Adrenal gland (tissue), 12 donors: Measurements from ENCODE around the gene CRTC1. TPM values are rescaled to one million over a fixed set of nuclear protein-coding genes. Genes with fewer than 3 reads are reported as not detected.
A peak's percentile ranks its signal among the peaks of the same experiment; 100 is the strongest.

ENCODE experiments used
- DNase-seq, 7 donors: peaks; one replicate each; pipeline ENCODE4 v3.0.0-alpha.2; 2019 to 2020
- H3K27ac ChIP-seq, 5 donors: fragments of 200-600 bp; sonication (generic) in 4 of 5; 1 replicate in 3 of 5; 2 replicates in 2 of 5; pipeline versions ENCODE4 v1.5.1 to v1.8.0; 2016 to 2020; ENCODE audit warnings: mild to moderate bottlenecking in 1 of 5
- H3K27me3 ChIP-seq: fragments of 200-600 bp; 2 replicates; pipeline ENCODE4 v1.8.0; 2021
- H3K36me3 ChIP-seq, 2 donors: fragments of 200-600 bp; replicated peaks in 1 of 2; 1 replicate in 1 of 2; 2 replicates in 1 of 2; pipeline versions ENCODE4 v1.5.1 to v1.8.0; 2018 to 2022
- H3K4me1 ChIP-seq, 2 donors: fragments of 200-600 bp; replicated peaks in 1 of 2; 1 replicate in 1 of 2; 2 replicates in 1 of 2; pipeline versions ENCODE4 v1.5.1 to v1.8.0; 2018 to 2021
- H3K4me3 ChIP-seq, 4 donors: fragments of 200-600 bp; sonication (generic) in 3 of 4; one replicate each; pipeline ENCODE4 v1.5.1; 2016 to 2018
- H3K9me3 ChIP-seq, 3 donors: fragments of 200-600 bp; sonication (generic) in 1 of 3; replicated peaks in 1 of 3; 1 replicate in 2 of 3; 2 replicates in 1 of 3; pipeline versions ENCODE4 v1.5.1 to v1.8.0; 2016 to 2021
- POLR2A ChIP-seq, 2 donors: fragments of 450-650 bp; IDR thresholded peaks; one replicate each; pipeline ENCODE4 v1.6.1; 2017; ENCODE audit warnings: antibody characterized with exemption in 2 of 2, mild to moderate bottlenecking in 2 of 2, moderate library complexity in 1 of 2
- whole genome bisulfite sequencing, 4 donors: extraction: QIAGEN DNeasy Blood & Tissue Kit in 2 of 4; methylation state at CpG; one replicate each; pipeline versions ENCODE4 v1.1.5 to v1.1.7; 2013 to 2017; 5-methylcytosine and 5-hydroxymethylcytosine counted together
- intact Hi-C, 2 donors: fragments of 100-400 bp; cut with DNase I; formaldehyde crosslinking; loops; one replicate each; pipeline versions ENCODE4 v1.14.1 to v1.15.0; 2022 to 2023
- polyA plus RNA-seq, 3 donors: library from polyadenylated mRNA; stranded (reverse); fragments of 200-250 nt in 2 of 3; fragments of 350-450 nt in 1 of 3; fragmentation: Illumina TruSeq in 1 of 3; extraction: RNeasy Lipid Tissue Mini Kit (QIAGEN cat#74804) in 1 of 3; gene quantifications; one replicate each; pipeline ENCODE4 v1.2.3, GENCODE V29; 2013 to 2014
- total RNA-seq, 9 donors: library from RNA; depleted of rRNA in 4 of 9; stranded (reverse); fragments of >200 nt in 4 of 9; fragments of 120-200 nt in 1 of 9; fragmentation: NEBNext Ultra II Directional in 1 of 9; extraction: Animal tissue kit (Norgen Biotek cat#: 25700) in 1 of 9; gene quantifications; one replicate each; pipeline versions ENCODE4 v1.1.0 to v1.2.4, GENCODE V29; 2013 to 2023
- TF ChIP-seq, protein P1 (sequence below), 6 experiments: fragments of 450-650 bp in 4 of 6; fragments of 200-600 bp in 2 of 6; sonication (generic) in 1 of 6; IDR thresholded peaks; 1 replicate in 5 of 6; 2 replicates in 1 of 6; pipeline versions ENCODE4 v1.5.1 to v1.8.0; 2016 to 2021; ENCODE audit warnings: antibody characterized with exemption in 6 of 6, mild to moderate bottlenecking in 2 of 6, moderate library complexity in 1 of 6
- donor health status: healthy with polysubstance abuse.
- donor health status: Bipolar disorder and iron deficiency.
- donor health status: DM: yes; HTN: yes; CAD: no.
- donor health status: DM: no; HTN: no; CAD: no.
- donor health status: DM: no; HTN: no; CAD: no.
- donor health status: DM: yes; HTN: yes; CAD: no.

Gene CRTC1
- total and polyA plus RNA-seq, 12 donors = 3.1 to 38.1 (median 10.3) TPM

DNA sequence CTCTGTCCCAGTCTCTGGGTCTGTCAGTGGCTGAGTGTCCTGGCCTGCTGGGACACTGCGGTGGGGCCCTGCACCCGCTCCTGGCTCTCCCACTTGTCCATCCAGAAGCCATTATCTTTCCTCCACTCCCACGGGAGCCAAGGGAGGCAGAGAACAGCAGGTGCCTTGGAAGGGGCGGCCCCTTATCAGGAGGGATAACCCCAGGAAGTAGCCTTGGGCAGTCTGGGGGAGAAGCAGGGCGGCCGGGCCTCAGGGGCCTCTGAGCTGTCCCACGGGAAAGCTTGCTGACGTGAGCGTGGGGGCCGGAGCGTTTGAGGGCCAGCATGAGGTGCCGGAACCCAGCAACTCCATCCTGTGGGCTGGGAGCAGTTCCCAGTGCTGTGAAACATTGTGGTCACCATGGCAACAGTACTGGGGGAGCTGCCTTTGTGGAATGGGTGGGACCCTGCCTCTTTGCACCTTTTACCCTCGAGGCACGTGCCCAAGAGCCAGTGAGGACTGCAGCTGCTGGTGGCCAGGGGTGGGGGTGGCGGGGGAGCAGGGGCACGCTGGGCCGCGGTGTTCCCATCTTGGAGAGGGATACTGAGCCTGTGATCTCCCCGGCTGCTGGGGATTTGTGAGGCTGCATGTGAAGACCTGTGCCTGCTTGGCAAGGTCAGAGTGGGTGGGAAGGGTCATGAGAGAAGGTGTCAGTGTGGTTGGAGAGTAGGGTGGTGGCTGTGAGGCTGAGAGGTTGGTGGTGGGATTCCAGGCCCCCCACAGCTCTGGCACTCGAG is 25.7 kb upstream of the CRTC1 start:
- intact Hi-C loops = no loop called here
- H3K36me3 ChIP-seq = no peaks in the 10 kb centered on the region
- peak overlapping the region in 4 of 5 donors; percentile 36 to 99 (median 90) for H3K27ac ChIP-seq
- 61 to 76% (median 66%) methylated on average over 7 to 20 of the region's 20 CpGs for WGBS, 4 donors
- peaks cover 4 to 50% of the 10 kb centered on the region in 2 donors for H3K4me1 ChIP-seq
- no peaks in the 10 kb centered on the region for H3K27me3 ChIP-seq
- no peak overlapping the region for H3K4me3 ChIP-seq
- TF ChIP-seq, protein P1, sequence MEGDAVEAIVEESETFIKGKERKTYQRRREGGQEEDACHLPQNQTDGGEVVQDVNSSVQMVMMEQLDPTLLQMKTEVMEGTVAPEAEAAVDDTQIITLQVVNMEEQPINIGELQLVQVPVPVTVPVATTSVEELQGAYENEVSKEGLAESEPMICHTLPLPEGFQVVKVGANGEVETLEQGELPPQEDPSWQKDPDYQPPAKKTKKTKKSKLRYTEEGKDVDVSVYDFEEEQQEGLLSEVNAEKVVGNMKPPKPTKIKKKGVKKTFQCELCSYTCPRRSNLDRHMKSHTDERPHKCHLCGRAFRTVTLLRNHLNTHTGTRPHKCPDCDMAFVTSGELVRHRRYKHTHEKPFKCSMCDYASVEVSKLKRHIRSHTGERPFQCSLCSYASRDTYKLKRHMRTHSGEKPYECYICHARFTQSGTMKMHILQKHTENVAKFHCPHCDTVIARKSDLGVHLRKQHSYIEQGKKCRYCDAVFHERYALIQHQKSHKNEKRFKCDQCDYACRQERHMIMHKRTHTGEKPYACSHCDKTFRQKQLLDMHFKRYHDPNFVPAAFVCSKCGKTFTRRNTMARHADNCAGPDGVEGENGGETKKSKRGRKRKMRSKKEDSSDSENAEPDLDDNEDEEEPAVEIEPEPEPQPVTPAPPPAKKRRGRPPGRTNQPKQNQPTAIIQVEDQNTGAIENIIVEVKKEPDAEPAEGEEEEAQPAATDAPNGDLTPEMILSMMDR (IDR thresholded peaks at IDR 0.05) = no peak
- TF ChIP-seq POLR2A (IDR thresholded peaks at IDR 0.05) = no peak
- DNase-seq = peak in 5 of 7 donors; percentile 51 to 81 (median 66)
- no peaks in the 10 kb centered on the region for H3K9me3 ChIP-seq

DNA sequence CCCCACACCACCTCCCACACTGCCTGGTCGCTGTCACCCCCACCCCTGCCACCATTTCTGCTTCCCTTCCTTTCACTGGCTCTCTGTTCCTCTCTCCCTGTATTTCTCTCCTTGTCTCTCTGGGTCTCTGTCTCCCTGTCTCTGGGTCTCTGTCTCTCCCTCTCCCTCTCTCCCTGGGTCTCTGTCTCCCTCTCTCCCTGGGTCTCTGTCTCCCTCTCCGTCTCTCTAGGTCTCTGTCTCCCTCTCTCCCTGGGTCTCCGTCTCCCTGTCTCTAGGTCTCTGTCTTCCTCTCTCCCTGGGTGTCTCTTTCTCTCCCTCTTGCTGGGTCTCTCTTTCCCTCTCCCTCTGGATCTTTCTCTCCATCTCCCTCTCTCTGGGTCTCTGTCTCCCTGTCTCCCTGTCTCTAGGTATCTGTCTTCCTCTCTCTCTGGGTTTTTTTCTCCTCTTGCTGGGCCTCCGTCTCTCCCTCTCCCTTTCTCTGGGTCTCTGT is 25.1 kb upstream of the CRTC1 start:
- intact Hi-C loops = no loop called here
- Histone ChIP-seq H3K4me3 (no peak overlapping the region), H3K36me3 (no peaks in the 10 kb centered on the region), H3K4me1 (peaks cover 4 to 50% of the 10 kb centered on the region in 2 donors), H3K27me3 (no peaks in the 10 kb centered on the region), H3K27ac (peak overlapping the region in 4 of 5 donors; percentile 36 to 99 (median 90)), H3K9me3 (no peaks in the 10 kb centered on the region)
- DNase-seq = no peak
- TF ChIP-seq, protein P1 (IDR thresholded peaks at IDR 0.05) = no peak
- TF ChIP-seq POLR2A (IDR thresholded peaks at IDR 0.05) = no peak
- 87 to 91% (median 89%) methylated on average over 4 of the region's 4 CpGs for WGBS, 4 donors

DNA sequence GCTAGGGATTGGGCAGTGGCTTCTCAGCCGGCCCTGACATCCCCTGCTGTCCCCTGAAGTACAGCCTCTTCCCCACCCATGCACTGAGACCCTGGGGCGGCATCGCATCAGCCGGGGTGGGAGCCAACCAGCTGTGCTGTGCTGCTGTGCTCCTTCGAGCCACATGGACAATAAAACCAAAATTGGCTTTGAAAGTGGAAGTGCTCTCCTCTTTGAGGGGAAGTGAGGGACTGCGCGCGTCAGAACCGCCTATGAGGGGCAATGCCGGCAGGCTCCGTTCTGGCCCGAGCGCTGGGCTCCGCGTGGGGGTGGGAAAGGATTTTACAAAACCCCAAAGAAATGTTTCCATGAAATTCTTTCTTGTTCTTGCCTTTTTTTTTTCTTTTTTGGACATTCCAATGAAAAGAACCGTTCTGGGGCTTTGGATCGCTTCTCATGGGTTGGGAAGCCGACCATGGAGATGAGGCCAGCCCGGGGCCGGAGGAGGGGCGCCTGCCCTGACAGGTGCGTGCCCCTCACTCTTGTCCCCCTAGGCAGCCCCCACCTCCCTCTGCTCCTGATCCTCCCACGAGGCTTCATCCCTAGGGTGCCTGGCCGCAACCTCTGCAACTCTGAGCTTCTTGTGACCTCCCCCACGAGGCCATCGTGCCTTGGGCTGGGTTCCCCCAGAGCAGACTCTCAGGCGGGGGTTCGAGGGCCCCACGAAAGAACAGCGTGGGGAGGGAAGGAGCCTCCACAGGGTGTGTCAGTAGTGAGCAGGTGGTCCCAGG is 24.0 kb upstream of the CRTC1 start:
- 56 to 69% (median 63%) methylated on average over 26 to 30 of the region's 30 CpGs for WGBS, 4 donors
- intact Hi-C loops = no loop called here
- peak in 2 of 7 donors; percentile 33 to 50 for DNase-seq

More for the DNA sequence above, 24.0 kb upstream of the CRTC1 start:
- H3K27me3 ChIP-seq = no peaks in the 10 kb centered on the region
- H3K4me1 ChIP-seq = peaks cover 4 to 55% of the 10 kb centered on the region in 2 donors
- peak overlapping the region in 1 of 4 donors; percentile 26 for H3K4me3 ChIP-seq
- TF ChIP-seq, protein P1 (IDR thresholded peaks at IDR 0.05) = no peak
- TF ChIP-seq POLR2A (IDR thresholded peaks at IDR 0.05) = no peak
- H3K36me3 ChIP-seq = no peaks in the 10 kb centered on the region
- H3K9me3 ChIP-seq = no peaks in the 10 kb centered on the region
- peak overlapping the region; percentile 23 to 99 (median 87) for H3K27ac ChIP-seq
